ENCODE data around the gene ZNF326.
"Not testable (repeated sequence)": the region's sequence is repeated elsewhere in the genome, so short reads cannot be mapped to it uniquely, and the experiment has no call there.

Gene ZNF326

GRCh38 chr1:89995598-89996449 lies 914 bp downstream of the ZNF326 start:
- no peak for DNase-seq (ENCODE audit: extremely low spot score)
- TF ChIP-seq CTCF (IDR thresholded peaks at IDR 0.05; ENCODE audit: control extremely low read depth, extremely low read depth, low read depth, missing control alignments): no peak
- POLR2A ChIA-PET: no interaction called here
- CTCF ChIA-PET: no interaction called here

GRCh38 chr1:89996450-89997110 lies 1.7 kb downstream of the ZNF326 start:
- TF ChIP-seq CTCF (IDR thresholded peaks at IDR 0.05; ENCODE audit: control extremely low read depth, extremely low read depth, low read depth, missing control alignments): no peak
- no peak for DNase-seq (ENCODE audit: extremely low spot score)
- CTCF ChIA-PET: no interaction called here
- POLR2A ChIA-PET: no interaction called here

- CTCF ChIA-PET; DNase-seq (ENCODE audit: extremely low spot score); POLR2A ChIA-PET: not testable (repeated sequence)
These were observed 2.2 kb downstream of the ZNF326 start for GRCh38 chr1:89997152-89997551.

- POLR2A ChIA-PET: no interaction called here
- DNase-seq (ENCODE audit: extremely low spot score): no peak
- CTCF ChIA-PET: no interaction called here
- no peak for TF ChIP-seq CTCF (IDR thresholded peaks at IDR 0.05; ENCODE audit: control extremely low read depth, extremely low read depth, low read depth, missing control alignments)
These were observed 3.4 kb downstream of the ZNF326 start for GRCh38 chr1:89998306-89998705.

- no peak for TF ChIP-seq CTCF (IDR thresholded peaks at IDR 0.05; ENCODE audit: control extremely low read depth, extremely low read depth, low read depth, missing control alignments)
- CTCF ChIA-PET: no interaction called here
- POLR2A ChIA-PET: no interaction called here
These were observed 4.3 kb downstream of the ZNF326 start for GRCh38 chr1:89999208-89999607.

GRCh38 chr1:89999628-90000027 lies 4.7 kb downstream of the ZNF326 start:
- no peak for DNase-seq (ENCODE audit: extremely low spot score)
- TF ChIP-seq CTCF (IDR thresholded peaks at IDR 0.05; ENCODE audit: control extremely low read depth, extremely low read depth, low read depth, missing control alignments): no peak
- POLR2A ChIA-PET: no interaction called here
- CTCF ChIA-PET: no interaction called here

More at GRCh38 chr1:89999208-89999607, 4.3 kb downstream of the ZNF326 start:
- no peak for DNase-seq (ENCODE audit: extremely low spot score)

All from GM10248 (cell line).